Fibroblast of mammary gland (primary cell): Measurements from ENCODE around the gene IMP4.

Experiments
- DNase-seq: peaks from one replicate; pipeline ENCODE4 v3.0.0-alpha.2; 2010; ENCODE audit warnings: low read depth
- H3K4me3 ChIP-seq: 2 replicates; pipeline ENCODE4 v1.5.1; 2011; ENCODE audit warnings: low read depth, mild to moderate bottlenecking, low read length, moderate library complexity; ENCODE audit not compliant: control insufficient read depth
- TF ChIP-seq, protein P1 (sequence below): conservative IDR thresholded peaks from 2 replicates; pipeline ENCODE4 v1.5.1; 2011; ENCODE audit warnings: low read depth, low read length, inconsistent platforms; ENCODE audit not compliant: control insufficient read depth, insufficient read depth

The IMP4 gene

DNA sequence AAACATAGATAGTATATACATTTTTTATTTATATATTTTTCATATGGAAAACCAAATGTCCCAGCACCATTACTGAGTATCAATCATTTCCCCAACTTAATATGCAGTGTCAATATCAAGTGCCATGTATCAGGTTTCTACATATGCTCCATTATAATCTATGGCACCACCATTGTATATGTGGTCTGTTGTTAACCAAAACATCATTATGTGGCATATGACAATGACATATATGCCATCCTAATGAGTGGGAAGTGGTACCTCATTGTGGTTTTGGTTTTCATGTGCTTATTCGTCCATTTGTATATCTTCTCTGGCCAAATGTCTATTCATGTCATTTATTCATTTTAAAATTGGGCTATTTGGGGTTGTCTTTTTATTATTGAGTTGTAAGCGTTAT, 22.4 kb downstream of the IMP4 start:
- no peak overlapping the region for H3K4me3 ChIP-seq
- TF ChIP-seq, protein P1, sequence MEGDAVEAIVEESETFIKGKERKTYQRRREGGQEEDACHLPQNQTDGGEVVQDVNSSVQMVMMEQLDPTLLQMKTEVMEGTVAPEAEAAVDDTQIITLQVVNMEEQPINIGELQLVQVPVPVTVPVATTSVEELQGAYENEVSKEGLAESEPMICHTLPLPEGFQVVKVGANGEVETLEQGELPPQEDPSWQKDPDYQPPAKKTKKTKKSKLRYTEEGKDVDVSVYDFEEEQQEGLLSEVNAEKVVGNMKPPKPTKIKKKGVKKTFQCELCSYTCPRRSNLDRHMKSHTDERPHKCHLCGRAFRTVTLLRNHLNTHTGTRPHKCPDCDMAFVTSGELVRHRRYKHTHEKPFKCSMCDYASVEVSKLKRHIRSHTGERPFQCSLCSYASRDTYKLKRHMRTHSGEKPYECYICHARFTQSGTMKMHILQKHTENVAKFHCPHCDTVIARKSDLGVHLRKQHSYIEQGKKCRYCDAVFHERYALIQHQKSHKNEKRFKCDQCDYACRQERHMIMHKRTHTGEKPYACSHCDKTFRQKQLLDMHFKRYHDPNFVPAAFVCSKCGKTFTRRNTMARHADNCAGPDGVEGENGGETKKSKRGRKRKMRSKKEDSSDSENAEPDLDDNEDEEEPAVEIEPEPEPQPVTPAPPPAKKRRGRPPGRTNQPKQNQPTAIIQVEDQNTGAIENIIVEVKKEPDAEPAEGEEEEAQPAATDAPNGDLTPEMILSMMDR: no peak
- no peak for DNase-seq

GRCh38 chr2:130365963-130366362, 23.3 kb downstream of the IMP4 start:
- H3K4me3 ChIP-seq: no peak overlapping the region
- DNase-seq: no peak
- TF ChIP-seq, protein P1: no peak

DNA sequence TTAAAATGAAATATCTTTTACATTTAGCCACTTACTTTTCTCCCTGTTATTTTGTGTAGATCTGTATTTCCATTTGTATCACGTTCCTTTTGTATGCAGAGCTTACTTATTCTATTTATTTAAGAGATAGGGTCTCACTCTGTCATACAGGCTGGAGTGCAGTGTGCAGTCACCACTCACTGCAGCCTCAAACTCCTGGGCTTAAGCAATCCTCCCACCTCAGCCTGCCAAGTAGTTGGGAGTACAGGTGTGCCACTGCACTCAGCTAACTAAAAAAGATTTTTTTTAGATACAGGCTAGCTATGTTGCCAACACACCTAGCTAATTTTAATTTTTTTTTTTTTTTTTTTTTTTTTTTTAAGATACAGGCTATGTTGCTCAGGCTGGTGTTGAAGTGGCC, 24.0 kb downstream of the IMP4 start:
- H3K4me3 ChIP-seq: no peak overlapping the region
- TF ChIP-seq, protein P1: no peak
- no peak for DNase-seq

- no peak for DNase-seq
- TF ChIP-seq, protein P1: no peak
- H3K4me3 ChIP-seq: no peak overlapping the region
Observed at GRCh38 chr2:130368786-130369185, 26.1 kb downstream of the IMP4 start.

DNA sequence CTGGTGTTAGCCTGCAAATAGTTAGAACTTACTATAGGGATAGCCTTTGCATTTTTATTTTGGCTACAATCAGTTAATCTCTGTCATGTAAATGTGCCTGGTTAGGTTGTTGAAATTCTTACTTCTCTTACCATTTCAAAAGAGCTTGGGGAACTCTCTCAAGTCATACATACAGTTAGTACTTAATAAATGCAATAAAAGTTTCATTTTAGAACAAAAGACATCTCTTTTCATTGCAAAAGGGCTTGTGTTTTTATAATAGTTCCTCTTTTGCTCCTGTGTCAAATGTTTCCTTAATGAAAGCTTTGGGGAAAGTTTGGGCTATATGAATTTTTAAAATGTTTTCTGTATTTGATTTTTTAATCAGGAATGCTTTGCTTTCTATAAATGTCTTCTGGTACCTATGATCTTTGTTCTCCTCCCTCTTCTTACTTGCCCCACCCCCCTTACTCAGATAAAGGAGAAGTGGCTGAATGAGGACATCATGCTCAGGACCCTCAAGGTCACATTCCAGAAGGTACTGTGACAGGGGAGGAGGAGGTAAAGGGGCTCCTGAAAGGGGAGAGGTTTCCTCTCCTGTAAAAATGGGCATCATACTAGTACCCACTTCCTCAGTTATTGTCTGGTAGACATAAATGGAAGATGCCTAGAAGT, 26.7 kb downstream of the IMP4 start:
- no peak for DNase-seq
- TF ChIP-seq, protein P1: no peak
- no peak overlapping the region for H3K4me3 ChIP-seq

DNA sequence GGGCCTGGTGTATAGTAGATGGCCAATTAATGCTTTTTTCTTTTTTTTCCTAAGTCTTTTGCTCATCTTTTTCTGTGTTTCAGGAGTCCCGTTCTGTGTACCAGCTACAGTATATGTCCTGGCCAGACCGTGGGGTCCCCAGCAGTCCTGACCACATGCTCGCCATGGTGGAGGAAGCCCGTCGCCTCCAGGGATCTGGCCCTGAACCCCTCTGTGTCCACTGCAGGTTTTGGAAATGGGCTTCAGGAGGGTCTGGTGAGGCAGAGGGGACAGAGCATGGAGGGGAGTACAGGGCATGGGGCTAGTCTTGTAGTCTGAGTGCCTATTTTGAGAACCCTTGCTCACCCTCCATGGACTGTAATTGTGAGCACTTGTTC, 27.3 kb downstream of the IMP4 start:
- no peak overlapping the region for H3K4me3 ChIP-seq
- DNase-seq: no peak
- TF ChIP-seq, protein P1: no peak

DNA sequence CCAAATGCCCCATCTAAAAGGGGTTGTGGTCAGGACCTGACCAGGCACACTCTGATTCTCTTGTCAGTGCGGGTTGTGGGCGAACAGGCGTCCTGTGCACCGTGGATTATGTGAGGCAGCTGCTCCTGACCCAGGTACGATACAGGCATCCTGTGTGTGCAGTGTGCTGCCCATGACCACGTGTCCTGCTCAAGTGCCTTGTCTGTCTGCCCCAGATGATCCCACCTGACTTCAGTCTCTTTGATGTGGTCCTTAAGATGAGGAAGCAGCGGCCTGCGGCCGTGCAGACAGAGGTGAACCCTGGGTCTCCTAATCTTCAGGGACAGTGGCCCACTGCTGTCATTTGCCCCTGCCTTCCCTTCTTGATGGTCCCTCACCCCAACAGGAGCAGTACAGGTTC, 27.8 kb downstream of the IMP4 start:
- no peak overlapping the region for H3K4me3 ChIP-seq
- TF ChIP-seq, protein P1: no peak
- no peak for DNase-seq
